ENCODE data around the gene TBL1XR1. TPM values are rescaled to one million over a fixed set of nuclear protein-coding genes. Genes with fewer than 3 reads are reported as not detected.
A peak's percentile ranks its signal among the peaks of the same experiment; 100 is the strongest.
"Not testable (repeated sequence)": the region's sequence is repeated elsewhere in the genome, so short reads cannot be mapped to it uniquely, and the experiment has no call there.

The TBL1XR1 gene
- total RNA-seq, 1 experiment from 2014 or later, result 77.6 TPM

DNA sequence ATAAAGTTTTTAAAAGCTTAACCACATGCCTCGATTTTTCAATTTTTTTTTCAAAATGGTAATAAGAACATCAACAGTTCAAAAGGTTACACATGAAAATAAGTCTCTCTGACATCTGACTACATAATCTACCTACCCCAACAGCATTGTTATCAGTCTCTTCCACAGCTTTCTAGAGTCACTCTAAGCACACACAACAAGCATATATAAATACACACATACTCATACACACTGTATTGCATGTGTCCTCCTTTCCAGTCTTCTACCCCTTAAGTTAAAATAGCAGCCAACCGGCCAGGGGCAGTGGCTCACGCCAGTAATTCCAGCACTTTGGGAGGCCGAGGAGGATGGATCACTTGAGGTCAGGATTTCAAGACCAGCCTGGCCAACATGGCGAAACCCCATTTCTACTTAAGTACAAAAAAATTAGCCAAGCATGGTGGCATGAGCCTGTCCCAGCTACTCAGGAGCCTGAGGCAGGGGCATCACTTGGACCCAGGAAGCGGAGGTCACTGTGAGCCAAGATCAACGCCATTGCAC is 12.2 kb downstream of the TBL1XR1 start:
- no peak overlapping the region for H3K27ac ChIP-seq (ENCODE audit: low read length)
- CTCF ChIA-PET, result no interaction called here
- POLR2A ChIA-PET (ENCODE audit: unreplicated experiment), result no interaction called here

DNA sequence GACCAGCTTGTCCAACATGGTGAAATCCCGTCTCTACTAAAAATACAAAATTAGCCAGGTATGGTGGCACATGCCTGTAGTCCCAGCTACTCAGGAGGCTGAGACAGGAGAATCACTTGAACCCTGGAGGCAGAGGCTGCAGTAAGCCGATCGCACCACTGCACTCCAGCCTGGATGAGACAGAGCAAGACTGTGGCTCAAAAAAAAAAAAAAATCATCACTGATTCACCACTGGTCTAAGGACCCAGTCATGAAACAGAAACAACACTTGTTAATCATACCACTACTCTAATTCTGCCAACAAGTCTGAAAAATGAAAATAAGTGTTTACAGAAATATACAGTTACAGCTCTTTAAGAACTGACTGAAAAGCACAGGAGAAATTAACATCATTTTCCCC is 12.7 kb downstream of the TBL1XR1 start:
- H3K27me3 ChIP-seq (ENCODE audit: low read length); H3K4me1 ChIP-seq (ENCODE audit: insufficient read depth, low read length); H3K36me3 ChIP-seq (ENCODE audit: low read depth, low read length); intact Hi-C loops (cut with micrococcal nuclease); H3K4me2 ChIP-seq (ENCODE audit: low read length); H3K9me3 ChIP-seq (ENCODE audit: low read length); H3K9ac ChIP-seq (ENCODE audit: low read length); CTCF ChIA-PET; H3K9me2 ChIP-seq (replicated peaks; ENCODE audit: low read length); H3K27ac ChIP-seq (ENCODE audit: low read length); BruUV-seq (replicated peaks); H3F3A ChIP-seq (ENCODE audit: low read length, unreplicated experiment); H2AFZ ChIP-seq (ENCODE audit: low read length); H3K4me3 ChIP-seq (ENCODE audit: low read length); DNase-seq: not testable (repeated sequence)
- peaks cover 42% of the 10 kb centered on the region for H4K20me1 ChIP-seq (ENCODE audit: low read length)
- H3K79me2 ChIP-seq (ENCODE audit: low read length), result peaks cover 100% of the 10 kb centered on the region
- peak; percentile 31; the same call in 1 of the 2 replicates for ATAC-seq
- POLR2A ChIA-PET (ENCODE audit: unreplicated experiment), result interaction anchor here (0.7 kb wide), 1 partner anchor 80 kb away, joined by 3 read pairs; no protein-coding TSS in a partner anchor

More for the DNA sequence above, 12.2 kb downstream of the TBL1XR1 start:
- H3K4me1 ChIP-seq (ENCODE audit: insufficient read depth, low read length), result no peaks in the 10 kb centered on the region
- H3K79me2 ChIP-seq (ENCODE audit: low read length), result peaks cover 100% of the 10 kb centered on the region
- H3F3A ChIP-seq (ENCODE audit: low read length, unreplicated experiment), result no peaks in the 10 kb centered on the region
- H4K20me1 ChIP-seq (ENCODE audit: low read length), result peaks cover 40% of the 10 kb centered on the region
- H3K4me2 ChIP-seq (ENCODE audit: low read length), result no peak overlapping the region
- H3K9me2 ChIP-seq (replicated peaks; ENCODE audit: low read length), result no peaks in the 10 kb centered on the region
- BruUV-seq (replicated peaks), result no TSS peak
- intact Hi-C loops (cut with micrococcal nuclease), result no loop called here
- no peaks in the 10 kb centered on the region for H3K9me3 ChIP-seq (ENCODE audit: low read length)
- no peak overlapping the region for H3K4me3 ChIP-seq (ENCODE audit: low read length)
- no peak for DNase-seq
- no peak overlapping the region for H2AFZ ChIP-seq (ENCODE audit: low read length)
- H3K27me3 ChIP-seq (ENCODE audit: low read length), result no peaks in the 10 kb centered on the region
- no peak for TF ChIP-seq EZH2 (IDR thresholded peaks at IDR 0.05; ENCODE audit: low read length, unreplicated experiment)
- TF ChIP-seq EZH2phosphoT487 (IDR thresholded peaks at IDR 0.05; ENCODE audit: borderline replicate concordance, low read length), result no peak
- TF ChIP-seq CTCF (conservative IDR thresholded peaks at IDR 0.05; ENCODE audit: low read depth, low read length), result no peak
- H3K9ac ChIP-seq (ENCODE audit: low read length), result no peak overlapping the region
- ATAC-seq, result no peak
- H3K36me3 ChIP-seq (ENCODE audit: low read depth, low read length), result no peaks in the 10 kb centered on the region

- Histone ChIP-seq H3F3A (ENCODE audit: low read length, unreplicated experiment) (no peaks in the 10 kb centered on the region), H3K4me3 (ENCODE audit: low read length) (no peak overlapping the region), H3K79me2 (ENCODE audit: low read length) (peaks cover 100% of the 10 kb centered on the region), H3K27me3 (ENCODE audit: low read length) (no peaks in the 10 kb centered on the region), H3K4me2 (ENCODE audit: low read length) (no peak overlapping the region), H2AFZ (ENCODE audit: low read length) (no peak overlapping the region), H3K9me3 (ENCODE audit: low read length) (no peaks in the 10 kb centered on the region), H3K9me2 (replicated peaks; ENCODE audit: low read length) (no peaks in the 10 kb centered on the region), H3K36me3 (ENCODE audit: low read depth, low read length) (no peaks in the 10 kb centered on the region; the same call in 1 of the 2 replicates), H4K20me1 (ENCODE audit: low read length) (peaks cover 52% of the 10 kb centered on the region), H3K9ac (ENCODE audit: low read length) (no peak overlapping the region), H3K27ac (ENCODE audit: low read length) (no peak overlapping the region), H3K4me1 (ENCODE audit: insufficient read depth, low read length) (peaks cover 8% of the 10 kb centered on the region; the same call in 1 of the 2 replicates)
- ATAC-seq (no peak), DNase-seq (no peak)
- POLR2A ChIA-PET (ENCODE audit: unreplicated experiment), result interaction anchor here (0.6 kb wide), 1 partner anchor 1155 kb away, joined by 3 read pairs; no protein-coding TSS in a partner anchor
- TF ChIP-seq EZH2 (IDR thresholded peaks at IDR 0.05; ENCODE audit: low read length, unreplicated experiment) (no peak), CTCF (conservative IDR thresholded peaks at IDR 0.05; ENCODE audit: low read depth, low read length) (no peak), EZH2phosphoT487 (IDR thresholded peaks at IDR 0.05; ENCODE audit: borderline replicate concordance, low read length) (no peak)
- intact Hi-C loops (cut with micrococcal nuclease), result no loop called here
- CTCF ChIA-PET, result no interaction called here
- no TSS peak for BruUV-seq (replicated peaks)
Observed at GRCh38 chr3:177182352-177182751, 14.9 kb downstream of the TBL1XR1 start.

Measured in PC-3 (cell line).